ENCODE data around the gene FAM83D. TPM values are rescaled to one million over a fixed set of nuclear protein-coding genes. Genes with fewer than 3 reads are reported as not detected.
A peak's percentile ranks its signal among the peaks of the same experiment; 100 is the strongest.

The FAM83D gene
- total RNA-seq, 4 donors from 2014 or later: 0.67 to 3.4 (median 0.86) TPM

GRCh38 chr20:38926934-38927616 lies 858 bp downstream of the FAM83D start:
- Histone ChIP-seq H3K9me3 (no peaks in the 10 kb centered on the region), H3K27me3 (no peaks in the 10 kb centered on the region), H3K27ac (no peak overlapping the region), H3K36me3 (no peaks in the 10 kb centered on the region), H3K4me1 (peaks cover 7 to 13% of the 10 kb centered on the region in 2 donors), H3K4me3 (replicated peaks in 1 of 3) (peak overlapping the region in 2 of 3 donors; percentile 29 to 51)
- TF ChIP-seq POLR2A (IDR thresholded peaks at IDR 0.05): no peak
- no peak for TF ChIP-seq CTCF (IDR thresholded peaks at IDR 0.05)
- DNase-seq: no peak
- intact Hi-C loops (cut with DNase I): loop anchor here (5.0 kb wide), 1 partner anchor 120 kb away; no protein-coding TSS in a partner anchor
- 11 to 18% methylated on average over 13 to 15 of the region's 27 CpGs for WGBS, 2 donors

- Histone ChIP-seq H3K4me1 (peaks cover 7 to 13% of the 10 kb centered on the region in 2 donors), H3K9me3 (no peaks in the 10 kb centered on the region), H3K27ac (no peak overlapping the region), H3K4me3 (replicated peaks in 1 of 3) (no peak overlapping the region), H3K27me3 (no peaks in the 10 kb centered on the region), H3K36me3 (no peaks in the 10 kb centered on the region)
- WGBS, 2 donors: 64 to 71% methylated on average over 5 of the region's 5 CpGs
- intact Hi-C loops (cut with DNase I): loop anchor here (5.0 kb wide), 1 partner anchor 119 kb away; no protein-coding TSS in a partner anchor
- TF ChIP-seq CTCF (IDR thresholded peaks at IDR 0.05): no peak
- no peak for TF ChIP-seq POLR2A (IDR thresholded peaks at IDR 0.05)
- no peak for DNase-seq
Observed at GRCh38 chr20:38927902-38928578, 1.8 kb downstream of the FAM83D start.

- no peak overlapping the region for H3K4me3 ChIP-seq (replicated peaks in 1 of 3)
- 85 to 94% methylated on average over 1 of the region's 1 CpG for WGBS, 2 donors
- DNase-seq: no peak
Observed at GRCh38 chr20:38930242-38930569, 4.0 kb downstream of the FAM83D start.

GRCh38 chr20:38931984-38932383 lies 5.8 kb downstream of the FAM83D start:
- TF ChIP-seq POLR2A (IDR thresholded peaks at IDR 0.05): no peak
- no peak for TF ChIP-seq CTCF (IDR thresholded peaks at IDR 0.05)
- H3K4me3 ChIP-seq (replicated peaks in 1 of 3): no peak overlapping the region
- no peaks in the 10 kb centered on the region for H3K9me3 ChIP-seq
- WGBS, 2 donors: 93 to 98% methylated on average over 4 of the region's 4 CpGs
- H3K27ac ChIP-seq: no peak overlapping the region
- H3K4me1 ChIP-seq: peaks cover 2 to 3% of the 10 kb centered on the region in 2 donors
- no peak for DNase-seq
- intact Hi-C loops (cut with DNase I): no loop called here
- H3K36me3 ChIP-seq: no peaks in the 10 kb centered on the region
- H3K27me3 ChIP-seq: no peaks in the 10 kb centered on the region

More at GRCh38 chr20:38930242-38930569, 4.0 kb downstream of the FAM83D start:
- Histone ChIP-seq H3K36me3 (no peaks in the 10 kb centered on the region), H3K4me1 (peaks cover 7 to 13% of the 10 kb centered on the region in 2 donors), H3K27me3 (no peaks in the 10 kb centered on the region), H3K9me3 (no peaks in the 10 kb centered on the region), H3K27ac (no peak overlapping the region)
- TF ChIP-seq POLR2A (IDR thresholded peaks at IDR 0.05) (no peak), CTCF (IDR thresholded peaks at IDR 0.05) (no peak)
- intact Hi-C loops (cut with DNase I): no loop called here

Data from thyroid gland (tissue), 4 donors.